PFSK-1 (cell line): ENCODE data around the gene CMC1.

Experiments
- SIN3A ChIP-seq: IDR thresholded peaks from 2 replicates; pipeline ENCODE4 v1.6.1; 2012; ENCODE audit warnings: mild to moderate bottlenecking, low read length, moderate library complexity, borderline replicate concordance; ENCODE audit not compliant: insufficient read depth
- TAF1 ChIP-seq: IDR thresholded peaks from 2 replicates; pipeline ENCODE4 v1.6.1; 2012; ENCODE audit warnings: low read length, control low read depth, borderline replicate concordance; ENCODE audit not compliant: insufficient read depth
- TF ChIP-seq, protein P1 (sequence below), 2 experiments: IDR thresholded peaks; 2 replicates each; pipeline versions ENCODE4 v1.6.1 to v1.8.0; 2011 to 2012; ENCODE audit warnings: low read depth in 2 of 2, low read length in 2 of 2, control low read depth in 1 of 2, inconsistent platforms in 1 of 2, mild to moderate bottlenecking in 1 of 2, moderate library complexity in 1 of 2; ENCODE audit not compliant: insufficient read depth in 1 of 2

DNA sequence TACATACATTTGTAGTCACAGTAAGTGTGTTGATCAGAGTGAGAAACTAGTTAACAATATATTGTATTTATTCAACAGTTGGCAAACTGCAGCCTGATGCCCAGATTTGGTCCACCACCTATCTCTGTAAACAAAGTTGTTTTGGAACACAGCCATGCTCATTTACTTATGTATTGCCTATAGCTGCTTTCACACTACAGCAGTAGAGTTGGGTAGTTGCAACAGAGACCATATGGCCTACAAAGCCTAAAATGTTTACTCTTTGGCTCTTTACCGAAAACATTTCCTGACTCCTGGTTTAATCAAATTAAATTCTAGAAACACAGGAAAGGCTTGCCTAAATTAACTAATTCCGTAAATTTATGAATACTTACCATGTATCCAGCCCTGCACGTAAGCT lies 39.4 kb downstream of the CMC1 start:
- TF ChIP-seq SIN3A (no peak), TAF1 (no peak)
- TF ChIP-seq, protein P1, sequence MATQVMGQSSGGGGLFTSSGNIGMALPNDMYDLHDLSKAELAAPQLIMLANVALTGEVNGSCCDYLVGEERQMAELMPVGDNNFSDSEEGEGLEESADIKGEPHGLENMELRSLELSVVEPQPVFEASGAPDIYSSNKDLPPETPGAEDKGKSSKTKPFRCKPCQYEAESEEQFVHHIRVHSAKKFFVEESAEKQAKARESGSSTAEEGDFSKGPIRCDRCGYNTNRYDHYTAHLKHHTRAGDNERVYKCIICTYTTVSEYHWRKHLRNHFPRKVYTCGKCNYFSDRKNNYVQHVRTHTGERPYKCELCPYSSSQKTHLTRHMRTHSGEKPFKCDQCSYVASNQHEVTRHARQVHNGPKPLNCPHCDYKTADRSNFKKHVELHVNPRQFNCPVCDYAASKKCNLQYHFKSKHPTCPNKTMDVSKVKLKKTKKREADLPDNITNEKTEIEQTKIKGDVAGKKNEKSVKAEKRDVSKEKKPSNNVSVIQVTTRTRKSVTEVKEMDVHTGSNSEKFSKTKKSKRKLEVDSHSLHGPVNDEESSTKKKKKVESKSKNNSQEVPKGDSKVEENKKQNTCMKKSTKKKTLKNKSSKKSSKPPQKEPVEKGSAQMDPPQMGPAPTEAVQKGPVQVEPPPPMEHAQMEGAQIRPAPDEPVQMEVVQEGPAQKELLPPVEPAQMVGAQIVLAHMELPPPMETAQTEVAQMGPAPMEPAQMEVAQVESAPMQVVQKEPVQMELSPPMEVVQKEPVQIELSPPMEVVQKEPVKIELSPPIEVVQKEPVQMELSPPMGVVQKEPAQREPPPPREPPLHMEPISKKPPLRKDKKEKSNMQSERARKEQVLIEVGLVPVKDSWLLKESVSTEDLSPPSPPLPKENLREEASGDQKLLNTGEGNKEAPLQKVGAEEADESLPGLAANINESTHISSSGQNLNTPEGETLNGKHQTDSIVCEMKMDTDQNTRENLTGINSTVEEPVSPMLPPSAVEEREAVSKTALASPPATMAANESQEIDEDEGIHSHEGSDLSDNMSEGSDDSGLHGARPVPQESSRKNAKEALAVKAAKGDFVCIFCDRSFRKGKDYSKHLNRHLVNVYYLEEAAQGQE (IDR thresholded peaks at IDR 0.05; ENCODE audit: insufficient read depth in 1 of 2, low read depth in 2 of 2, low read length in 2 of 2), result no peak
